ENCODE measurements around the gene KLRG1.

KLRG1 gene

DNA sequence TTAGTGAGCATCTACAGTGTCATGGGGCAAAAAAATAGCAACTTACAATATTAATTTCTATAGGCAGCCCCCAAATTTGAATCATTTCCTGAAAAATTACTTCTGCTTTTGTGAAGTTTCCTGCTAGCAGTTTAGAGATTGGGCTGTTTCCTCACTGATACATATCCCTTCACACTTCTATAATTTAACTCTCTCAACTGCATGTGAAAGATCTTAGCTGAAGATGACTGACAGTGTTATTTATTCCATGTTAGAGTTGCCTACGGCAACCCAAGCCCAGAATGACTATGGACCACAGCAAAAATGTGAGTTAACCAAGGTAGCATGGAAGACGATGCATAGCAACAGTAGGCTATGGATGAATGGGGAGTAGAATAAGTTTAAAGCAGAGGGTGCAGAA, at the start of gene KLRG1:
Gene KLRG1 (plus strand): TSS at position 134 of the 400 bp plus-strand sequence. CDS start 90 bp downstream, at position 224.
- DNase-seq, result no peak

DNA sequence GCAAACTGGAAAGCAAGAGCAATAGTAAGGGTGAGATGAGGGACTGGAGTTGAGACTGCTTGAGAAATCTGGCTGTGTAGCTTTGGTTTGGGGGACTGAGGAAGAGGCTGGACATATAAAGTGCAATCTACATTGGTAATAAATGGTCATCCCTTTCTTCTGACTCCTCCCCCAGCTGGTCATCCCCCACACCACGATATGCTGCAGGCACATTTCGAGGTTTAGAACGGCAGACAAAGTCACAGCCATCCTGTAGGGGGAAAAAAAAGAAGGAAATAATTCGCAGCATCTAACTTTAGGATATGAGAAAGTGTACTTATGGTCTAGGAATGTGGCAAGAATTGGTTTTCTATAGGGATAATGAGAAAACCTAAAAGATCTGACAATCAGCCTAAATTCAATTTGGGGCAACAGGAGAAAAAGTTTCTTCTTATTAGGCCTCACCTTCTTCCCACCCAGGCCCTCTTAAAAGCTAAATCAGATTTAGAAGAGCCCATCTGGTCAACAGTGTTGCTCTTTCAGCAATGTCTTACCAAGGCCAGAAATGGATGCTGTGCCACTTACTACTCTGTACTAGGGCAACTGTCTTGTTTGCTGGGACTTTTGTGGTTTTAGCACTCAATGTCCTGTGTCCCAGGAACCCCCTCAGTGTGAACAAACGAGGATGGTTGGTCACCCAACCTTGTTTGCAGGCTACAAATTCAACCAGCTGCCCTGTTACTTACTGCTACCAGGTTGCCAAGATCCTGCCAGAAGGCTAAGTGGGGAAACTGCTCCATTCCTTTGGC, 47.5 kb upstream of the KLRG1 start:
- DNase-seq, result no peak

DNA sequence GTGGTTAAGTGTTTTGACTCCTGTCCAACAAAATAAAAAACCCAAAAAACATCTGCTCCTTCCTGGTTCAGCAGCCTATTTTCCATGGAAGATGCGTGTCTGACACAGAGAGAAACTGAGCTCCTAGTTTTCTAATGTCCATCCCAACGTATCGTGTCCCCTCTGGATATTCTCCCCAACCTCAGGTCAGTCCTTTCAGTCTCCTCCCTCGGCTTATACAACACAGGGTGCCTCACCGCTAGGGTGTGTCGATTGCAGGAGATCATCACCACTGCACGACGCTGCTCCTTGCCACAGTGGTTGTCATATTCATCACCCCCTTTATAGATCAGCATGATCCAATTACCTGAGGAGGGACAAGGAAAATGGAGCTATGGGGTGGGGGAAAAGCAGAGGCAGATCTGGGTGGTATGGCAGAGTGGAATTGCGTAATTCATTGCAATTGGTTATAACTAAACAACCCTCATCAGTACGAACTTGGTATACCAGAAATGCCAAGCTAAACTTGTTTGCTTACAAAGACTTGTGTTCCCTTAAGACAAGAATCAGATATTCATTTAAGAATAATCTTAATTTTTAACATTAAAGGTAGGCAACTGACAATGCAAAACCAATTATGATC, 45.7 kb upstream of the KLRG1 start:
- DNase-seq, result no peak

DNA sequence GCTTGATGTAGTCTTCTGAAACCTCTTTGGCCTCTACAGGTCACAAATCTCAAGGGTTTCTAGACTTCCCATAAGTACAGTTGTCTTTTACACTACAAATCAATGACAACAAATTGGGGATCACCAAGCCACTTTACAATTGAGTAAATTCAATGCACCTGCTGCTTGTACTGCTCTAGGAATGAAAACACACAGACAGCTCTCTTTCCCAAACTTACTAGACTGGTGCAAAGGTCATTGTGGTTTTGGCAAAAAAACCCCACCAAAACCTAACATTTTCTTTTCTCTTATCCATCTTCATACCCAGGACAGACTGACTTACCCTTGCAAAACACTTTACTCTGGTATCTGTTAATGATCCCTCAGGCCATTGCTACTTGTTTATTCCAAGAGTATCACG, 42.6 kb upstream of the KLRG1 start:
- DNase-seq, result no peak

DNA sequence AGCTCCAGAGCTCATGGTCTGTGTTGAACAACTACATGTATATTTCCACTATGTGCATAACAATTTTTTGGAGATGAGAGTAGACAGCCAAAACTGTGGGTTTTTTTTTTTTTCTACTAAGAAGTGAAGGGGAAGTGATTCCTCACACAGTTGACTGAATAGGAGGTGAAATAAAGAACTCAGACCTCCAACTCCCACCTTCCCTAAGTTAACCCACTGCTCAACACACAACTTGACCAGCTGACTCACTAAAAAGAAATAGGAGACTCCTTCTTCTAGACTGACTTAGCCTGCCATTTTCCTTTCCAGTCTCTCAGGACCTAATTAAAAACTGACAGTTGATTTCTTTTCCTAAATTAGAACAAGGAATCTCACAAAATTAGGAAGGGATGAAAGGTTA, 41.6 kb upstream of the KLRG1 start:
- no peak for DNase-seq

DNA sequence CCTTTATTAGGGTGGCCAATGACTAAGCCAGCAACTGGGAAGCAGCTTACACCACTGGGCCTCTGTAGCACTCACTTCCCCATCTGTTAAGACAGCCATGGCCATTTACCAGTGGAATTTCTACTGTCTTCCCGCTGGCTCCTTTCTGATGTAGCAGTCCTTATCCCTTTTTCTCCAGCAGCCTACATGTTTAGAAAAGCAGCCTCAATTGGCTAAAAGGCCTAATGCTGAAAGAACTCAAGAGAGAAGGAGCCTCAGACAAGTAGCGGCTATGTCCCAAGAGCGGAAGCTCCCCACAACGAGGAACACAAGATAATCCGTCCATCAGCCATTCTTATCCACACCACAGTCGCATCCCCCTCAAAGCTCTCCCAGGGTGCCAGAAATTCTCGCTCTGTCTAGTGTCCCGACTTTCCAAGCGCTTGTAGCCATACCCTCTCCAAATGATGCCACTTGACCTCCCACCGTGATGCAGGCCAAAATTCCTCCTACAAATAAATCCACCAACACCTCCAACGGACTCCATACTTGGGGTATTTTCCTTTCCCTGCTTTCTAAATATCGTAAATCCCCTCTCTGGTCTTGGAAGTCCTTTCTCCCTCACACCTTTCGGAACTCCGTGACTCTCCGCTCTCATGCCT, 40.5 kb upstream of the KLRG1 start:
- no peak for DNase-seq

DNA sequence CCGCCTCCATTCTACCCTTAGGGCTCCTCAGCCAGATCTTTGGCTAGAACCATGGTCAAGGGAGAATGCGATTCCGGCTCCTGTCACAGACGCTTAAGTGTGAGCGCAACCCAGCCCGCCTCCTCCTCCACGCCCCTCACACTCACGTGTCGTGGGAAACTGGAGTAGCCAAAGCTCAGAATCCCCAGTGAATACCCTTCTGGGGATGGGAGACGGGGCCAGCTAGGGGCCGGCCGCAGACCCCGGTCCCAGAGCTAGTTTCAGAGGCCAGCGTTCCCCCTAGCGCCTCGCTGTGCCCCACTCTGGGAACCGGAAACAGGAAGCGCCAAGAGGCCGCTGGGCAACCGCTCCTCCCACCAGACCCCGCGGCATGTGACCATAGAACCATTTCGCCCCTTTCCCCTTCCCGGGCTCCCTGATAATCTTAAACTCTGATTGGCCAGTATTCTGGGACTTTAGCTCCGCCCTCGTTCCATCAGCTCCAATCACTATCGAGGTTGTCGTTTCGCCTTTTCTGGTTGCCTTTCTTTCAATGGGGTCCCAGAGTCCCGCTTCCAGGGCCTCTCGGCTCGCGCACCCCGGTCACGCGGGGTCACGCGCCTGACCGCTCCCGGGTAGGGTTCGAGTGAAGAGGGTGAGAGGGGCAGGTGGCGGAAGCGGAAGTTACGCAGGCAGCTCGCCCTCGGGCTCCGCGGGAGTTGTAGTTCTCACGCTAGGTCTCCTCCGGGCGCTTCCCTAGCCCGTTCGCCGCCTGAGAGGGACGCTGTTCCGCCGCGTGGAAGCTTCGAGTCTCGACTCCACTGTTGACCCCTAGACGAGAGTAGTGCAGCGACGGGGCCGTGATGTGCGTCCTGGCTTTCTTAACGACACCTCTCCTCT, 39.8 kb upstream of the KLRG1 start, which contains the start of gene M6PR:
Gene M6PR (minus strand): TSS at position 304 of the 879 bp plus-strand sequence. CDS start 3,241 bp downstream, outside the sequence.
- peak; percentile 94 for DNase-seq

DNA sequence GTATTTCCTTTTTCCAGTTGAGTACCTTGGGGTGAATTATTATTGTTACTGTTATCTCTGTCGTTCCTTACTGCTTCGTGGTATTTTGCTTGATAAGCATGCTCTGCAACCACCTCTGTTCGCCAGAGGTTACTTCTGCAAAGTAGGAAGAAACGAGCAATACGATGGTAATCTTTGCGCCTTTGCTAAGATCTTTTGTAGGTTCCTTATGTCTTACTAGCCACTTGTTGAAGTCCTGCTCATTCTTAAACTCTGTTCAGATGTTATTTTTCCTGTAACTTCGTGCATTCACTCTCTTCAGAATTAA, 39.2 kb upstream of the KLRG1 start:
- no peak for DNase-seq

DNA sequence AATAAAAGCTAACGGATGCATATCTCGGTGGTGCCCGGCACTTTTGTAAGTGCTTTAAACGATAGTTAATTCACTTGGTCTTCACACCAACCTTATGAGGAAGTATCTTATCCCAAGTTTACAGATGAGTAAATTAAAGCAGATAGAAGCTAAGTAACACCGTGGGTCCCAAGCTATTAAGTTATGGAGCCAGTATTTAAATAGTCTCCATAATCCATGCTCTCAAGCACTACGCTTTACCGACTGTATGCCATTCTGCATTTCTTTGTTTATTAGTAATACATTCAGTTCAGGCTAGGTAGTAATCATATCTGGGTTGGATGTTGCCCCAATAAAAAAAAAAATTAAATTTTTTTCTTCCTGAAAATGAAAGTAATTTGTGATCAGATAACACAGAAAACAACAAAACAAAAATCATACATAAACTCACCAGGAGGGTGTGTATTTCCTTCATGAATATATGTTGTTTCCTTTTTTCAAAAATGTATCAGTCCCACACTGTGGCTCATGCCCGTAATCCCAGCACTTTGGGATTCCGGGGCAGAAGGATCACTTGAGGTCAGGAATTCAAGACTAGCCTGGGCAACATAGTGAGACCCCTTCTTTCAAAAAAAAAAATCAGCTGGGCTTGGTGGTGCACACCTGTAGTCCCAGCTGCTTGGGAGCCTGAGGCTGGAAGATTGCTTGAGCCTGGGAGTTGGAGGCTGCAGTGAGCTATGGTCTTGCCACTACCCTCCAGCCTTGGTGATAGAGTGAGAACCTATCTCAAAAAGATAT, 38.5 kb upstream of the KLRG1 start:
- no peak for DNase-seq

DNA sequence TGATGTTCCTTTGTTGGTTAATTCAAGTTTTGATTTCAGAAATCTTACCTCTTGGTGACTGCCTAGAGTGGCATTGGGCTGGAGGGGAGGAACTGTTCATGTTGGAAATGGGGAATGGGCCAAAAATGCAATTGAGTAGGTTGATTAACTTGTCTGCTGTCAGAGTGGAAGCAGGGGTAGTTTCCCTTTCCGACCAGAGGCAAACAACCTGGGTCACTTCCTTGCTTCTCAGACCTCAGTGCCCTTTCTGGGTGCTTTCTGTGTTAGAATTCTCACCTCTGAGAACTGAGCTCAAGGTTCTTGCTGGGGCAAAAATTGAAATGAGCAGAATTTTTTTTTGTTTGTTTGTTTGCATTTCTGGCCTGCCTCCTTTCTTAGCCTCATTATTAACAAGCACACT, 37.6 kb upstream of the KLRG1 start:
- DNase-seq, result no peak

DNA sequence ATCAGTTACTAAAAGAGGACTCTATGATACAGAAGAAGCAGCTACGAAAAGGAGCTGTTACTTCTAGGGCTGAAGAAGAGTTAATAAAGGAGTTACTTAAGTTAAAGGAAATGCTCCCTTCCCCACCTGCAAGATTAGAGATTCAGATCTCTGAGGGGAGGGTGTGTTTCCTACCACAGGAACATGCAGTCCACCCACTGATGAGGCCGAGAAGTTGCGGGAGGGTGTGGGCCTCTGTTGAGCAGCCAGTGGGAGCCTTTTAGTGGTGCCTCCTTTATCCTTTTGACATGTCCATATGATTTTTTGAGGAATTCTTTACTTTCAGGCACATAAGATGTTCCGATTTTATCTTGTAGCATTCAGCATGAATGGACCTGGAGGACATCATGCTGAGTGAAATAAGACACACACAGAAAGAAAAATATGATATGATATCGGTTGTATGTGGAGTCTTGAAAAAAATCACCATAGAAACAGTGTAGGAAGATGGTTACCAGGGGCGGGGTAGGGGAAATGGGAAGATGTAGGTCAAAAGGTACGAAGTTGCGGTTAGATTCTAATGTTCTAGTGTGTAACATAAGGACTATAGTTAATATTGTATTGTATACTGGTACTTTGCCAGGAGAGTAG, 35.5 kb upstream of the KLRG1 start:
- DNase-seq, result no peak

DNA sequence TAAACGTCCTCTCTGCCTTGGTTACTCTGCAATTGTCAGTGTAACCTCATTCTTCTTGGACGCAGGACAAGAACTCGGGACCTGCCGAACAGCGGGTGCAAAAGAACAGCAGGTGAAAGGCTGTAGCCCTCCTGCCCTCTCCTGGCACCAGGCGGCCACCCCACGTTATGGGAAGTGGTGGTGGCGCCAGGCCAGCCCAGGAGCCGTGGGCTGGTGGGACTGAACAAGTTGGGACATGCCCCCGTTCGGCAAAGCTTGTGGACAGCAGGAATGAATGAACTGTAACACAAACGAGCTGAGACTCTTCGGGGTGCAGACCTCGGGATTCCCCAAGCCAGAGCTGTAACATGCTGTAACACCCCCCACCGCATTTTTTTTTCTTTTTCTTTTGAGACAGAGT, 33.3 kb upstream of the KLRG1 start:
- DNase-seq, result no peak

DNA sequence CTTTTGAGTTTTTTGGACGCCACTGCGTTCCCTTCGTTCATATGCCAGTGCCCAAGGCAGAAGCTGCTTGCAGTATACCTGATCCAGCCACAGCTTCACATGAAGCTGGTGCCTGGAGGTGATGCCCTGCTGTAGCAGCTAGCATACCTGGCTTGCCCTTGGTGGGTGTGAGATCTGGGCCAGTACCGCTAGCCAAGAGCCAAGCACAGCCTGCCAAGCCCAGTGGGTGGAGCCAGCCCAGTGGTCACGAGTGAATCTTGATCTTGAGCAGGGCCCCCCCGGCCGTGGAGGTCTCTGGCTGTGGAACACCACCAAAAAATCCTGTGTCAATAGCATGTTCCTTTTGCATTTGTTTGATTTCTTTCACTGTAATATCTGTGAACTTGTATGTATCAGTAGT, 32.6 kb upstream of the KLRG1 start:
- no peak for DNase-seq

DNA sequence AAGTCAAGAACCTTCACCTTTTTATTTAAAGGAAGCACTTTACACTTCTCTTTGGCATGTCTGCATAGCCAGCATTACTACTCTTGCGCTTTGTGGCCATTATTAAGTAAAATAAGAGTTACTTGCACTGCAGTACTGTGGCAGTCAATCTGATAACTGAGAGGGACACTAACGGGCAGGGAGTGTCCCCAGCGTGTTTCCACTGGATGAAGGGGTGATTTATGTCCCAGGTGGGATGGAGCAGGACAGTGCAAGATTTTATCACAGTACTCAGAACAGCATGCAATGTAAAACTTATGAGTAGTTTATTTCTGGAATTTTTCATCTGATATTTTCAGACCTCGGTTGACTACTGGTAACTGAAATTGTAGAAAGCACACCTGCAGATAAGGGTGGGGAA, 31.8 kb upstream of the KLRG1 start:
- no peak for DNase-seq

DNA sequence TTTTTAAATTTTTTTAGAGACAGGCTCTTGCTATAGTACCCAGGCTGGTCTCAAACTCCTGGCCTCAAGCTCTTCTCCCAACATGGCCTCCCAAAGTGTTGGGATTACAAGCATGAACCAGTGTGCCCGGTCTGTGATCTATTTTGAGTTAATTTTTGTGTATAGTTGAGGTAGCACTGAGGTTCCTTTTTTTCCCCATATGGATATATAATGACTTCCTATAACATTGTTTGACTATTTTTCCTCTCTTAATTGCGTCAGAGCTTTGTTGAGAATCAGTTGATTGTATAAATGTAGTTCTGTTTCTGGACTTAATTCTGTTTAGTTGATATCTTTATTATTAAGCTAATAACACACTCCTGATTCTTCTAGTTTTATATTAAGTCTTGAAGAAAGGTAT, 31.3 kb upstream of the KLRG1 start:
- DNase-seq, result no peak

DNA sequence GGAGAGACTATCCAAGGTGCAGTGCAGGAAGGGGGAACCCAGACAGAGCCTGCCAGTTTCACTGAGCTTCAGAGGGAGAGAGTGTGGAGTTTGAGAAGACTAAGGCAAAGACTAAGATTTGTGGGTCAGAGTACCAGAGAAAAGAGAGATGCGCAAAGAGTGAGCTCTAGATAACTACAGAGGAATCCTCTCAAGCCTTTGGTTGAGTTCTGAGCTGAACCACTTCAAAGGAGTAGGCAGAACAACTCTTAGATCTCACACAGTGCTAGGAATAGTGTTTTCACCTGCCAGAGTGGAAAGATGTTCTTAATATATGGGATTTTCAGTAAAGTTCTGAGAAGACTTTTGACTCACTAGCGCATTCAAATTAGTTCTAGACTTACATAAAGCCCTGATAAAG, 29.2 kb upstream of the KLRG1 start:
- DNase-seq, result no peak

DNA sequence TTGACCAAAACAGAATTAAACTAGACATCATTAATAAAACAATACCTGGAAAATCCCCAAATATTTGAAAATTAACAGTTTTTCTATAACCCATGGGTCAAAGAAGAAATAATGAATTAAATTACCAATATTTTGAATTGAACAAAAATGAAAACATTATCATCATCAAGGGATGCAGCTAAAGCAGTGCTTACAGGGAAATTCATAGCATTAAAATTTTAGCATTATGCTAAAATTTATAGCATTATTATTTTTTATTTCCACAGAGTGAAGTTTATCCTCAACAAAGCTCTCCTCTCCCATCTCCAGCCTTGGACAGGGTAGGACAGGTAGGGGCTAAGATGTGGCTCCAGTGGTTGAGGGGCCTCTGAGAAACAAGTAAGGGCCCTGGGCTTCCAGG, 20.6 kb upstream of the KLRG1 start:
- DNase-seq, result no peak

DNA sequence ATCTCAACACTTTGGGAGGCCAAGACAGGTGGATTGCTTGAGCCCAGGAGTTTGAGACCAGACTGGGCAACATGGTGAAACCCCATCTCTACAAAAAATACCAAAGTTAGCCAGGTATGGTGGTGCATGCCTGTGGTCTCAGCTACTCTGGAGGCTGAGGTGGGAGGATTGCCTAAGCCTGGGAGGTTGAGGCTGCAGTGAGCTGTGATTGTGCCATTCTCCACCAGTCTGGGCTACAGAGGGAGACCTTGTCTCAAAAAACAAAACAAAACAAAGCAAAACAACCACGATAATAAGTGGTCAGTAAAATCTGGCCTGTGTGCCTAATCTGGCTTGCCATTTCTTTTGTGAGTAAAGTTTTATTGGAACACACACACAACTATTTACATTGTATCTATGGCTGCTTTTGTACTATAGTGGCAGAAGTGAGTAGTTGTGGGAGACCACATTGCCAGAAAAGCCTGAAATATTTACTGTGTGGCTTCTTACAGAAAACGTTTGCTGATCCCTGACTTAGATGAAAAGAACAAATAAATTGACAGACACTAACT, 19.4 kb upstream of the KLRG1 start:
- DNase-seq, result no peak

DNA sequence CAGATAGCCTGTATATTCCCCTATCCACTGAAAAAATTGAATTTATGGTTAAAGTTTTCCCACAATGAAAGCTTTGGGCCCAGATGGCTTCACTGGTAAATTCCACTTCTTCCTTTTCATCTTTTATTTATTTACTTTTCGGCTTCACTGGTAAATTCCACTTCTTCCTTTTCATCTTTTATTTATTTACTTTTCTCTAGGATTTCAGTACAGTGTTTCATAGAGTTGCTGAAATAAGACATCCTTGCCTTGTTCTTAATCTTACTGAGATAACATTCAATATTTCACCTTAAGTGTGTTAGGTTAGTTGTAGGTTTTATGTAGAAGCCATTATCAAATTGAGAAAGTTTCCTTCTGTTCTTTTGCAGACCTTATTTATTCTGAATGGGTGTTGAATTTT, 18.9 kb upstream of the KLRG1 start:
- DNase-seq, result no peak

DNA sequence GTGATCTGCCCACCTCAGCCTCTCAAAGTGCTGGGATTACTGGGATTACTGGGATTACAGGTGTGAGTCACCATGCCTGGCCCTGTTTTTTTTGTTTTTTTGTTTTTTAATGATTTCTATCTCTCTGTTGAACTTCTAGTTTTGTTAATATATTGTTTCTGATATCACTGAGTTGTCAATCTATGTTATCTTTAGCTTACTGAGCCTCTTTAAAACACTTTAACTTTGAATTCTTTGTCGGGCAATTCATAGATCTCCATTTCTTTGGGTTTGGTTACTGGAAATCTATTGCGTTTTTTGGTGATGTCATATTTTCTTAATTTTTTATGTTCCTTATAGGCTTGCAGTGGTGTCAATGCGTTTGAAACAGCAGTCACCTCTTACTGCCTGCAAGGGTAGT, 9.2 kb upstream of the KLRG1 start:
- DNase-seq, result no peak

DNA sequence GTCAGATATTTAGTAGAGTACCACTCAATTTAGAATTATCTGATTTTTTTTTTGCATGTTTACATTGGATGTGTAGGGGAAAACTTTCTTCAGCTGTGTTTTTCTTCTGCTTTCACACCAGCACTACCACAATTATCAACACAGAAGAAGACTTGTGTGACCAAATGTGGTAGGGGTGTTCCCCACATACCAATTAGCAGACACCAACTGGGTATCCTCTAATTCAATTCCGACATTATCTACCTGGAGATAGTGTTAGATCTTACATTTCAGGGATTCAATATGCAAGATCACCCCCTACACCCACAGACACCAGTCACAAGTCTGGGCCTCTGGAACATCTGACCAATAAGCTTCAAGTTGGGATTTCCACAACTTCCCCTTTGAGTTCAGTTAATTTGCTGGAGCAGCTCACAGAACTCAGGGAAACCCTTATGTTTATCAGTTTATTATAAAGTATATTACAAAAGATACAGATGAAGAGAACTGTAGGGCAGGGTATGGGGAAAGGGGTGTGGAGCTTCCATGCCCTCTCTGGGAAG, 4.1 kb upstream of the KLRG1 start:
- no peak for DNase-seq

Data from DMS153 (cell line).